Ovary (tissue), 3 donors: ENCODE measurements around the gene TULP1.

Experiments used
- CTCF ChIP-seq, 3 donors: fragments of 450-650 bp in 2 of 3; fragments of 200-600 bp in 1 of 3; IDR thresholded peaks; one replicate each; pipeline versions ENCODE4 v1.5.1 to v1.8.0; 2016 to 2022; ENCODE audit warnings: antibody characterized with exemption in 3 of 3, mild to moderate bottlenecking in 1 of 3
- POLR2A ChIP-seq: fragments of 450-650 bp; IDR thresholded peaks from one replicate; pipeline ENCODE4 v1.6.1; 2017; ENCODE audit warnings: antibody characterized with exemption, mild to moderate bottlenecking, moderate library complexity
- donor health status: DM: no; HTN: no; CAD: no.

- TF ChIP-seq CTCF (IDR thresholded peaks at IDR 0.05) (no peak), POLR2A (no peak)
Observed at GRCh38 chr6:35532126-35532525, 19.4 kb upstream of the TULP1 start.
